K562 (cell line): ENCODE results near the gene CNTRL. TPM values are rescaled to one million over a fixed set of nuclear protein-coding genes. Genes with fewer than 3 reads are reported as not detected.

Experiments used
- ATAC-seq: fragments of 200-7000 bp; cut with Tn5 transposase; 3 replicates; pipeline ENCODE4 v1.9.1; 2020; ENCODE audit warnings: moderate library complexity
- BruUV-seq: library from RNA; stranded (reverse); fragments of 400-500 nt; replicated peaks from 2 replicates; lab custom pipeline; 2021; lab: Mats Ljungman, UMichigan
- CTCF ChIA-PET: fragments of 300-600 bp; formaldehyde crosslinking; extraction: SDS; loops from one replicate; lab custom pipeline; 2021; ENCODE audit warnings: low intra/inter-chr PET ratio; lab: Yijun Ruan, JAX
- POLR2A ChIA-PET: fragments of 300-600, 350-650 bp; sonication (Branson Sonifier 250); formaldehyde crosslinking; extraction: SDS; loops from one replicate; lab custom pipeline; 2021; ENCODE audit warnings: antibody characterized with exemption, inconsistent platforms; lab: Yijun Ruan, JAX
- DNase-seq, 4 experiments: peaks; one replicate each; pipeline versions ENCODE4 v3.0.0 to v3.0.0-alpha.2; 2011 to 2018; ENCODE audit warnings: low spot score in 3 of 4, mixed read lengths in 3 of 4; ENCODE audit errors: extremely low read depth in 1 of 4
- FAIRE-seq: peaks from 2 replicates; lab custom pipeline; 2011; peaks lifted over from hg19 to GRCh38; lab: Jason Lieb, UNC
- H2AFZ ChIP-seq: 2 replicates; pipeline ENCODE4 v1.6.0; 2011; ENCODE audit warnings: low read depth, low read length, control low read depth, inconsistent platforms
- H3K27ac ChIP-seq: fragments of 200-600 bp; 3 replicates; pipeline ENCODE4 v1.8.0; 2011; ENCODE audit warnings: low read depth, mild to moderate bottlenecking, control low read depth, inconsistent platforms, low read length, moderate library complexity, mixed read lengths; ENCODE audit errors: extremely low read depth
- H3K27me3 ChIP-seq, 2 experiments: fragments of 300-600 bp in 1 of 2; 2 replicates in 1 of 2; 3 replicates in 1 of 2; pipeline versions ENCODE4 v1.6.0 to v1.8.0; 2011; ENCODE audit warnings: inconsistent platforms in 2 of 2, low read length in 2 of 2, mild to moderate bottlenecking in 1 of 2, mixed read lengths in 1 of 2, moderate library complexity in 1 of 2; ENCODE audit not compliant: control insufficient read depth in 2 of 2, insufficient read depth in 2 of 2
- H3K36me3 ChIP-seq: fragments of 300-600 bp; 3 replicates; pipeline ENCODE4 v1.8.0; 2011; ENCODE audit warnings: mild to moderate bottlenecking, low read length, inconsistent platforms; ENCODE audit not compliant: control insufficient read depth, insufficient read depth
- H3K4me1 ChIP-seq, 2 experiments: fragments of 200-600 bp in 1 of 2; replicated peaks in 1 of 2; 2 replicates in 1 of 2; 3 replicates in 1 of 2; pipeline versions ENCODE4 v1.5.1 to v1.8.0; 2011; ENCODE audit warnings: inconsistent platforms in 2 of 2, low read length in 2 of 2, mild to moderate bottlenecking in 1 of 2, mixed read lengths in 1 of 2, moderate library complexity in 1 of 2; ENCODE audit not compliant: control insufficient read depth in 2 of 2, insufficient read depth in 2 of 2
- H3K4me2 ChIP-seq: 2 replicates; pipeline ENCODE4 v1.6.1; 2011; ENCODE audit warnings: low read length, control low read depth, inconsistent platforms, mixed read lengths; ENCODE audit not compliant: insufficient read depth
- H3K4me3 ChIP-seq: fragments of 200-600 bp; sonication (generic), shearing (Covaris generic); 2 replicates; pipeline ENCODE4 v1.5.1; 2016; ENCODE audit warnings: control low read depth, inconsistent platforms
- H3K79me2 ChIP-seq: fragments of 200-600 bp; 3 replicates; pipeline ENCODE4 v1.8.0; 2011; ENCODE audit warnings: low read length, inconsistent platforms; ENCODE audit not compliant: control insufficient read depth, insufficient read depth
- H3K9ac ChIP-seq, 2 experiments: 2 replicates each; pipeline versions ENCODE4 v1.6.0 to v1.6.1; 2011; ENCODE audit warnings: low read depth in 2 of 2, low read length in 2 of 2, control low read depth in 1 of 2, inconsistent platforms in 1 of 2, mild to moderate bottlenecking in 1 of 2, mixed read lengths in 1 of 2; ENCODE audit not compliant: insufficient read depth in 1 of 2
- H3K9me1 ChIP-seq: one replicate; pipeline ENCODE4 v1.6.0; 2011; ENCODE audit warnings: inconsistent platforms, mild to moderate bottlenecking, low read length, moderate library complexity; ENCODE audit not compliant: control insufficient read depth, insufficient read depth
- H3K9me3 ChIP-seq: replicated peaks from 2 replicates; pipeline ENCODE4 v1.5.1; 2011; ENCODE audit warnings: low read depth, low read length, inconsistent platforms; ENCODE audit not compliant: control insufficient read depth, insufficient read depth
- H4K20me1 ChIP-seq: replicated peaks from 2 replicates; pipeline ENCODE4 v1.6.1; 2011; ENCODE audit warnings: low read length, inconsistent platforms, mixed read lengths; ENCODE audit not compliant: control insufficient read depth, insufficient read depth
- ARID3B ChIP-seq: fragments of 250-450 bp; sonication (Bioruptor Pico); IDR thresholded peaks from 2 replicates; pipeline ENCODE4 v1.4.0; 2020; ENCODE audit warnings: borderline replicate concordance
- ARID4B ChIP-seq: sonication (generic); formaldehyde crosslinking; IDR thresholded peaks from 2 replicates; pipeline ENCODE4 v1.8.0; 2022; ENCODE audit warnings: mild to moderate bottlenecking, missing genetic modification reagents
- KDM4B ChIP-seq, 2 experiments: fragments of 450-650 bp in 1 of 2; sonication (generic) in 1 of 2; IDR thresholded peaks; 2 replicates each; pipeline ENCODE4 v1.6.1; 2016 to 2017; ENCODE audit warnings: borderline replicate concordance in 2 of 2, antibody characterized with exemption in 1 of 2, low read depth in 1 of 2, mild to moderate bottlenecking in 1 of 2
- RAD21 ChIP-seq, 2 experiments: fragments of 250-450 bp in 1 of 2; fragments of 450-650 bp in 1 of 2; sonication (Bioruptor Pico) in 1 of 2; formaldehyde crosslinking in 1 of 2; IDR thresholded peaks in 1 of 2; conservative IDR thresholded peaks in 1 of 2; 2 replicates each; pipeline versions ENCODE4 v1.4.0 to v1.8.0; 2020 to 2022; ENCODE audit warnings: mild to moderate bottlenecking in 2 of 2, moderate library complexity in 1 of 2
- RERE ChIP-seq: sonication (generic); formaldehyde crosslinking; IDR thresholded peaks from 2 replicates; pipeline ENCODE4 v1.8.0; 2023; ENCODE audit warnings: missing genetic modification reagents, mild to moderate bottlenecking, borderline replicate concordance
- ZNF232 ChIP-seq: sonication (generic); formaldehyde crosslinking; IDR thresholded peaks from 2 replicates; pipeline ENCODE4 v1.8.0; 2022; ENCODE audit warnings: mild to moderate bottlenecking, missing genetic modification reagents
- ZNF263 ChIP-seq: sonication (generic); formaldehyde crosslinking; IDR thresholded peaks from 2 replicates; pipeline ENCODE4 v1.8.0; 2022; ENCODE audit warnings: mild to moderate bottlenecking, missing genetic modification reagents, borderline replicate concordance
- ZNF384 ChIP-seq: IDR thresholded peaks from 2 replicates; pipeline ENCODE4 v1.6.1; 2012; ENCODE audit warnings: low read depth, low read length, improper control_type of control experiment
- ZNF436 ChIP-seq: fragments of 250-450, 450-650 bp; sonication (Bioruptor Pico); formaldehyde crosslinking; IDR thresholded peaks from 2 replicates; pipeline ENCODE4 v1.7.0; 2020; ENCODE audit warnings: mild to moderate bottlenecking
- ZNF79 ChIP-seq: fragments of 250-450 bp; sonication (Bioruptor Pico); IDR thresholded peaks from 2 replicates; pipeline ENCODE4 v1.4.0; 2020; ENCODE audit warnings: low read depth, mild to moderate bottlenecking, moderate library complexity
- WGBS: fragments of 100-300 bp; shearing (Covaris generic); methylation state at CpG from one replicate; pipeline ENCODE4 v1.1.6; 2016; ENCODE audit warnings: low coverage, mixed read lengths; ENCODE audit not compliant: insufficient coverage; ENCODE audit errors: missing lambda C conversion rate; 5-methylcytosine and 5-hydroxymethylcytosine counted together
- in situ Hi-C: fragments of 300-500 bp; cut with MboI; formaldehyde crosslinking; loops from 4 replicates; pipeline ENCODE4 v1.15.0; 2018; ENCODE audit warnings: inconsistent platforms, mixed read lengths
- intact Hi-C: fragments of 100-400 bp; cut with micrococcal nuclease; formaldehyde crosslinking; loops from 2 replicates; pipeline ENCODE4 v1.14.2; 2022
- polyA plus RNA-seq, 8 experiments: library from polyadenylated mRNA; depleted of rRNA in 4 of 8; stranded (reverse) in 5 of 8; unstranded in 3 of 8; fragments of >200 nt; fragmentation: Nextera tagmentation in 2 of 8; fragmentation: Illumina TruSeq in 1 of 8; extraction: Ambion mirVana in 2 of 8; extraction: Trizol in 1 of 8; gene quantifications; 2 replicates each; pipeline versions ENCODE4 v1.2.1 to v1.2.3, GENCODE V29; 2011 to 2014; ENCODE audit warnings: inconsistent platforms in 1 of 8, missing spikeins in 1 of 8
- total RNA-seq, 7 experiments: library from RNA; depleted of rRNA in 6 of 7; stranded (reverse); fragments of >200 nt in 6 of 7; fragmentation: Illumina TruSeq in 2 of 7; extraction: Trizol in 2 of 7; gene quantifications; 2 replicates each; pipeline versions ENCODE4 v1.2.1 to v1.2.3, GENCODE V29; 2011 to 2021; ENCODE audit warnings: low replicate concordance in 1 of 7

The CNTRL gene
- total and polyA plus RNA-seq, 9 of the 15 experiments (the other 6 are each of a cell fraction or from before 2014, with no cell fraction given), result 9.2 to 28.9 (median 20.5) TPM

- Histone ChIP-seq H2AFZ (no peak overlapping the region), H3K4me1 (no peaks in the 10 kb centered on the region; a peak in 2 of 5 replicates), H3K36me3 (peaks cover 3% of the 10 kb centered on the region; the same call in 2 of the 3 replicates), H3K4me3 (no peak overlapping the region), H3K9ac (no peak overlapping the region), H3K9me1 (no peaks in the 10 kb centered on the region), H3K27ac (no peak overlapping the region), H3K9me3 (no peaks in the 10 kb centered on the region), H4K20me1 (no peaks in the 10 kb centered on the region), H3K27me3 (no peaks in the 10 kb centered on the region), H3K4me2 (no peak overlapping the region), H3K79me2 (no peaks in the 10 kb centered on the region)
- intact Hi-C loops (no loop called here), in situ Hi-C loops (no loop called here)
- WGBS, result 75% methylated on average over 1 of the region's 1 CpG
- ATAC-seq (peak; percentile 92), FAIRE-seq (no peak), DNase-seq (peak; percentile 24 to 45 (median 30))
- no TSS peak for BruUV-seq
- ChIA-PET CTCF (interaction anchor here (0.6 kb wide), 2 partner anchors 64 to 214 kb away, joined by 3 to 4 read pairs; no protein-coding TSS in a partner anchor), POLR2A (no interaction called here)
- no peak for TF ChIP-seq RERE (CRISPR knock-in tag)
- TF ChIP-seq RAD21 (CRISPR knock-in tag; conservative IDR thresholded peaks at IDR 0.05 in 1 of 2, IDR thresholded peaks at IDR 0.05 in 1 of 2), result peak in 1 of 2 experiments; percentile 45; a peak in 2 of 4 replicates
- no peak for TF ChIP-seq ZNF79
- no peak for TF ChIP-seq ARID3B
- TF ChIP-seq ZNF232 (CRISPR knock-in tag), result no peak
- peak; percentile 51; the same call in 1 of the 2 replicates for TF ChIP-seq ZNF384
- TF ChIP-seq ARID4B (CRISPR knock-in tag), result no peak
- TF ChIP-seq ZNF436 (CRISPR knock-in tag), result no peak
- TF ChIP-seq ZNF263 (CRISPR knock-in tag), result no peak
- TF ChIP-seq KDM4B (IDR thresholded peaks at IDR 0.05; ENCODE audit: borderline replicate concordance in 2 of 2, low read depth in 1 of 2), result no peak
Measured at GRCh38 chr9:121107029-121107428, 32.3 kb downstream of the CNTRL start.
